ENCODE results near the gene FNDC3B.

The FNDC3B gene

DNA sequence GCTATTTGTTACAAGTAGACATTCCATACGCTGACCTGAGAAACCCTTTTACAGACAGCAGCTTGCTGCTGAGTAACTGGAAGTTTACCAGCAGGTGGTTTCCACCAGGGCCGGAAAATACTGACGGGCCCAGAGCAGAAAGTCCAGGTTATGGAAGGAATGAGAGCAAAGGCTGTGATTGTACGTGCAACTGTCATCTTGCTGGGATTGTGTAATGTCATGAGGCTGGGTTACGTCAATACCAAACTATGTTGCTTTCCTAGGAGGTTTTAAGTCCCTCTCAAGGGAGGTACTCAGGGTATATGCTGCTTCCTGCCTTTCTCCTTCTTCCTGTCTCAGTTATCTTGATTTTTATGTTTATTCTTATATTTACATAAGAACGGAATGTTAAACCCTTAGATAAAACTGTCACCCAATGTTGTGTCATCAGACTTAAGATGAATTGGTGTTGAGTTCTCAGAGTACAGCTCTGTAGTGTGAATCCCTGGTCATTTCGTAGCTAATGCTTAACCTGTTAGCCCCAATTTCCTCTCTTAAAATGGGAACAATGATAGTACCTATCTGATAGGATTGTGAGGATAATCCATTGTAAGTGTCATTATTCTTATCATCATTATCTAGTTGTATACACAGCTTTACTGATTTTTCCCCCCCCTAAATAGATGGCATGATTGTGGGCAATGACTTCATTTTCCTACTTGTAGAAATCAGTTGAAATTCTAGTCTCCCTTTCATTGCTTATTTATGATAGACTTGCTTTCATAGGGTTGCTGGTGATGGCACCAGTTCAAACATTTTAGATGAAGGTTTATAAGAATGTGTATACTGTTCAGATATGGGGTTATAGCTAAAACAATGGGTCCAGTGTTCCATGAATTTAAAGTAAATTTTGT, 101.4 kb downstream of the FNDC3B start:
- peak; percentile 37; the same call in 1 of the 2 replicates for TF ChIP-seq SIN3A (IDR thresholded peaks at IDR 0.05; ENCODE audit: borderline replicate concordance, insufficient read depth, low read length)
- no peak for TF ChIP-seq POLR2AphosphoS5 (IDR thresholded peaks at IDR 0.05; ENCODE audit: low read depth, low read length)
- TF ChIP-seq TAF1 (IDR thresholded peaks at IDR 0.05; ENCODE audit: borderline replicate concordance, insufficient read depth, low read length) = no peak
- peak; percentile 21 for TF ChIP-seq FOXP2 (optimal IDR thresholded peaks at IDR 0.05; ENCODE audit: borderline replicate concordance, extremely low read depth, extremely low read length, insufficient read depth)
- TF ChIP-seq, protein P1, sequence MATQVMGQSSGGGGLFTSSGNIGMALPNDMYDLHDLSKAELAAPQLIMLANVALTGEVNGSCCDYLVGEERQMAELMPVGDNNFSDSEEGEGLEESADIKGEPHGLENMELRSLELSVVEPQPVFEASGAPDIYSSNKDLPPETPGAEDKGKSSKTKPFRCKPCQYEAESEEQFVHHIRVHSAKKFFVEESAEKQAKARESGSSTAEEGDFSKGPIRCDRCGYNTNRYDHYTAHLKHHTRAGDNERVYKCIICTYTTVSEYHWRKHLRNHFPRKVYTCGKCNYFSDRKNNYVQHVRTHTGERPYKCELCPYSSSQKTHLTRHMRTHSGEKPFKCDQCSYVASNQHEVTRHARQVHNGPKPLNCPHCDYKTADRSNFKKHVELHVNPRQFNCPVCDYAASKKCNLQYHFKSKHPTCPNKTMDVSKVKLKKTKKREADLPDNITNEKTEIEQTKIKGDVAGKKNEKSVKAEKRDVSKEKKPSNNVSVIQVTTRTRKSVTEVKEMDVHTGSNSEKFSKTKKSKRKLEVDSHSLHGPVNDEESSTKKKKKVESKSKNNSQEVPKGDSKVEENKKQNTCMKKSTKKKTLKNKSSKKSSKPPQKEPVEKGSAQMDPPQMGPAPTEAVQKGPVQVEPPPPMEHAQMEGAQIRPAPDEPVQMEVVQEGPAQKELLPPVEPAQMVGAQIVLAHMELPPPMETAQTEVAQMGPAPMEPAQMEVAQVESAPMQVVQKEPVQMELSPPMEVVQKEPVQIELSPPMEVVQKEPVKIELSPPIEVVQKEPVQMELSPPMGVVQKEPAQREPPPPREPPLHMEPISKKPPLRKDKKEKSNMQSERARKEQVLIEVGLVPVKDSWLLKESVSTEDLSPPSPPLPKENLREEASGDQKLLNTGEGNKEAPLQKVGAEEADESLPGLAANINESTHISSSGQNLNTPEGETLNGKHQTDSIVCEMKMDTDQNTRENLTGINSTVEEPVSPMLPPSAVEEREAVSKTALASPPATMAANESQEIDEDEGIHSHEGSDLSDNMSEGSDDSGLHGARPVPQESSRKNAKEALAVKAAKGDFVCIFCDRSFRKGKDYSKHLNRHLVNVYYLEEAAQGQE (IDR thresholded peaks at IDR 0.05; ENCODE audit: insufficient read depth in 1 of 2, low read depth in 2 of 2, low read length in 2 of 2) = no peak

DNA sequence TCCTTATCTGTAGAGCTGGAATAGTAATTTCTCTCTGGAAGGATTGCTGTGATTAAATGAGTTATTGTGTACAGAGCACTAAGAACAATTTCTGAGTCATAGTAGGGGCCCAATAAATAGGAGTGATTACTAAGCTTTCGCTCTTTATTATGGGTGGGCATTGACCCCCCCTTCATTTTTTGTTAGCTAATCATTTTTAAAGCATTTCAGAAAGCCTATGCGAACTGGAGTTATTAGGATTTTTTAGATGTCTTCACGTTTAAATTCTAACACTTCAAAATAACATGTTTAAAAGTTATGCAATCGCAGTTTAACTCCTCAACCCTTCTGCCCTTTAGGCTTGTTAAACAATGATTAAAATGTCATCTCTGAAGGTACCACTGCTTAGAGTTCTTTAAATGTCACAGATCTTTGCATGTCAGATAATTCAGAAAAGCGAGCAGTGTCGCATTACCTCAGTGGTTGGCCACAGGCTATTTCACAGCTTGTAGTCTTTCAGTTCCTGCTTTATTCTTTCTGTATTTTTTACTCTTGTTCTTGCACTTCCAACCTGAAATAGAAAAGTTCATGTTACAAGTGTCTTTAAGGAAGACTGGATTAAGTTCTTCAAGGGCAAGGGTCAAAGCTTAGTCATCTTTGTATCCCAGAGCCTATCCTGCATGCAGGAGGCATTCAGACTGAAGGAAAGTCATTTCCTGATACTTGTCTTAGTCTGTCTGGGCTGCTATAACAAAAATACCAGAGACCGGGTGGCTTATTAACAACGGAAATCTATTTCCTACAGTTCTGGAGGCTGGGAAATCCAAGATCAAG, 102.9 kb downstream of the FNDC3B start:
- TF ChIP-seq FOXP2 (optimal IDR thresholded peaks at IDR 0.05; ENCODE audit: borderline replicate concordance, extremely low read depth, extremely low read length, insufficient read depth) = no peak
- TF ChIP-seq, protein P1 (IDR thresholded peaks at IDR 0.05; ENCODE audit: insufficient read depth in 1 of 2, low read depth in 2 of 2, low read length in 2 of 2) = no peak
- no peak for TF ChIP-seq TAF1 (IDR thresholded peaks at IDR 0.05; ENCODE audit: borderline replicate concordance, insufficient read depth, low read length)
- TF ChIP-seq SIN3A (IDR thresholded peaks at IDR 0.05; ENCODE audit: borderline replicate concordance, insufficient read depth, low read length) = no peak
- no peak for TF ChIP-seq POLR2AphosphoS5 (IDR thresholded peaks at IDR 0.05; ENCODE audit: low read depth, low read length)

DNA sequence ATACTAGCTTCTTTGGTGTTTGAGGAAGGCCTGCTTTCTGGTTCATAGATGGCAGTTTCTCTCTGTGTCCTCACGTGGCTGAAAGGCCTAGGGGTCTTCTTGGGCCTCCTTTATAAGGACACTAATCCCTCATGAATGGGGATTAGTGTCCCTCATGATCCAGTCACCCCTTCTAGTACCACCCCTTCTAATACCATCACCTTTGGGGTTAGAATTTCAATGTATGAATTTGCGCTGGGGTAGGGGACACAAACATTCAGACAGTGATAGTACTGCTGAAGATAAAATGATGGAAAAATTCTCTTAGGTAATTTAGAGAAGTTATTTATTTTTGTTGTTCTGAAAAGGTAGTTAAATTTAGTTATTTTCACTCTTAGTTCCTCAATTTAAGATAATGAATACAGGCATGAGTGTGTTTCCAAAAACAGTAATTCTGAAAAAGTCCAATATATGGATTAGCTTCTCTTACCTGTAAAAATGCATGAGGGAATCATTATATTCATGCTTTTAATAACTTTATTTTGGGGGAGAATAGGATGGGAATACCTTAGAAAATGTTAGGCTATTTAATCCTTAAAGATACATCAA, 103.6 kb downstream of the FNDC3B start:
- TF ChIP-seq POLR2AphosphoS5 (IDR thresholded peaks at IDR 0.05; ENCODE audit: low read depth, low read length) (no peak), SIN3A (IDR thresholded peaks at IDR 0.05; ENCODE audit: borderline replicate concordance, insufficient read depth, low read length) (no peak), TAF1 (IDR thresholded peaks at IDR 0.05; ENCODE audit: borderline replicate concordance, insufficient read depth, low read length) (no peak), FOXP2 (optimal IDR thresholded peaks at IDR 0.05; ENCODE audit: borderline replicate concordance, extremely low read depth, extremely low read length, insufficient read depth) (no peak)
- TF ChIP-seq, protein P1 (IDR thresholded peaks at IDR 0.05; ENCODE audit: insufficient read depth in 1 of 2, low read depth in 2 of 2, low read length in 2 of 2) = no peak

DNA sequence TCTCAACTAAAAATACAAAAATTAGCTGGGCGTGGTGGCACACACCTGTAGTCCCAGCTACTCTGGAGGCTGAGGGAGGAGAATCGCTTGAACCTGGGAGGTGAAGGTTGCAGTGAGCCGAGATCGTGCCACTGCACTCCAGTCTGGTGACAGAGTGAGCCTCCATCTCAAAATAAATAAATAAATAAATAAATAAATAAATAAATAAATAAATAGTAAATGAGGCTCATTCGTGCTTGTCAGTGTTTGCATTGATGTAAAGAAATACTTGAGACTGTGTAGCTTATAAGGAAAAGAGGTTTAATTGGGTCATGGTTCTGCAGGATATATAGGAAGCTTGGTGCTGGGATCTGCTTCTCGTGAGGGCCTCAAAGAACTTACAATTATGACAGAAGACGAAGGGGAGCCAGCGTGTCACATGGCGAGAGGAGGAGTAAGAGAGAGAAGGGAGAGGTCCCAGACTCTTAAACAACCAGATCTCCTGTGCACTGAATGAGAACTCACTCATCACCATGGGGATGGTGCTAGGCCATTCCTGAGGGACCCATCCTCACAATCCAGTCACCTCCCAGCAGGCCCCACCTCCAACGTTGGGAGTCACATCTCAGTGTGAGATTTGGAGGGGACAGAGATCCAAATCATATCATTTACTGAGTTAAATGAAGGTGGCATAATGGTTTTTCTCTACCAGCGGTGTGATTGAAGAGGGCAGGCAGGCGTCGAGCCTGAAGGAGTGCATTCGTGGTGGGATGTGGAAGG, 104.5 kb downstream of the FNDC3B start:
- TF ChIP-seq TAF1 (IDR thresholded peaks at IDR 0.05; ENCODE audit: borderline replicate concordance, insufficient read depth, low read length) = no peak
- TF ChIP-seq FOXP2 (optimal IDR thresholded peaks at IDR 0.05; ENCODE audit: borderline replicate concordance, extremely low read depth, extremely low read length, insufficient read depth) = no peak
- TF ChIP-seq POLR2AphosphoS5 (IDR thresholded peaks at IDR 0.05; ENCODE audit: low read depth, low read length) = no peak
- no peak for TF ChIP-seq SIN3A (IDR thresholded peaks at IDR 0.05; ENCODE audit: borderline replicate concordance, insufficient read depth, low read length)
- TF ChIP-seq, protein P1 (IDR thresholded peaks at IDR 0.05; ENCODE audit: insufficient read depth in 1 of 2, low read depth in 2 of 2, low read length in 2 of 2) = no peak

Measured in PFSK-1 (cell line).